Muscle of arm (tissue), 12 donors: Measurements from ENCODE around the gene TRPM4. TPM values are rescaled to one million over a fixed set of nuclear protein-coding genes. Genes with fewer than 3 reads are reported as not detected.
"Not testable (repeated sequence)": the region's sequence is repeated elsewhere in the genome, so short reads cannot be mapped to it uniquely, and the experiment has no call there.

Source experiments
- DNase-seq: peaks from one replicate; pipeline ENCODE4 v3.0.0-alpha.2; 2013
- polyA plus RNA-seq, 12 donors: library from polyadenylated mRNA; unstranded; fragments of 120-200 nt; gene quantifications; one replicate each; pipeline ENCODE4 v1.2.1, GENCODE V29; 2013; ENCODE audit not compliant: insufficient read length in 12 of 12

TRPM4 gene
- polyA plus RNA-seq, 12 donors = 21.5 to 51.8 (median 32.3) TPM; not detected in 1

GRCh38 chr19:49150106-49150943 lies 7.3 kb upstream of the TRPM4 start:
- peak; percentile 92 for DNase-seq

GRCh38 chr19:49150944-49151243 lies 6.7 kb upstream of the TRPM4 start:
- DNase-seq = no peak

DNA sequence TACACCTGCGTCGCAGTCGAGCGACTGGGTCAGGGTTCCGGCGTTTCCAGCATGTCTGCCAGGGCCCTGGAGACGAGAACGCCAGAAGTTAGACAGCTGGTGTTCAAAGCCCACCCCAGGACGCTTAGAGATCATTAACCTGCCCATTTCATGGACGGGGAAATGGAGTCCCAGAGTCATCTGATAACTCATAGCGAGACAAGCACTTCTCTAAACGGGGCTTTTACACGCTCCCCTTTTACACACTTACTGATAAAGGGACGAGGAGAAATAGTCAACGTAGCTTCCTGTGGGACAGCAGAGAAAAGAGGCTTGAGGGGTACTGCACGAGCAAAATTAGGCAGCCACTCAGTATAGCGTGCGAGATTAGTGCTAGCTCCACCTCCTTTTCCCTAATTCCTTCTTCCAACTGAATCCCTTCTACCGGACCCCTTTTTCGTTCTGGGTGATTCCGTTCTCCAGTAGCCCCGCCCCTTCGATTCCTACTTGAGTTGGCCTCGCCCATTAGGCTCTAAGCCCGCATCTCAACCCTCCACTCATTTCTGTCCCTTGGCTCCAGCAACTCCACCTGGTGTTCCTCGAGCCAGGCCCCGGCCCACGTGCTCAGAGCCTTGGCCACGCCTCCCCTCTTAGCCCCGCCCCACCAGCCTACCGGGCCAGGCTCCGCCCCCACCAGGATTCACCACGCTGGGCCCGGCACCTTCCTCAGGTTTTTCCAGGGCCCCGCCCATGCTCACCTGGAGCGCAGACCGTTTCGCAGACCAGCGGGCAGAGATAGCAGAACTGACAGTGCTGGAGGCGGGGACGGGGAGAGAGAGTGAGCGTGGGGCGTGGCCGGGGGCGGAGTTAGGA lies 6.1 kb upstream of the TRPM4 start:
- peak; percentile 50 for DNase-seq

DNA sequence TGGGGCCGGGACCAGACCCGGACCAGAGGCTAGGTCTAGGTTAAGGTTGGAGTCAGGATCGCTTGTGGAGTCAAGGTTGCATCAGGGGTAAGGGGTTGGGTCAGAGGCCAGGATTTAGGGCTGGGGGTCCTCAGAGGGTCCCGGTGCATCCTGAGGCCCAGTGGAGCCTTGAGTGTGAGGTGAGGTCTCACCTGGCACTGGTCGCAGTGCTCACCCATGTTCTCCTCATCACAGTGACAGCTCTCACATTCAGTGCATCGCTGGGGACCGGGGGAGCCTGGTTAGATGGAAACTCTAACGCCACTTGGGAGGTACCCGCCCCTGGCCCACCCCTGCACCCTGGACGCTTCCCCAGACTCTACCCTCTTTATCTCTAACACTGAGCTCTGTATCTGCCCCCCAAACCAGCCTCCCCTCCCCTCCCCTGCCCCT lies 5.5 kb upstream of the TRPM4 start:
- no peak for DNase-seq

DNA sequence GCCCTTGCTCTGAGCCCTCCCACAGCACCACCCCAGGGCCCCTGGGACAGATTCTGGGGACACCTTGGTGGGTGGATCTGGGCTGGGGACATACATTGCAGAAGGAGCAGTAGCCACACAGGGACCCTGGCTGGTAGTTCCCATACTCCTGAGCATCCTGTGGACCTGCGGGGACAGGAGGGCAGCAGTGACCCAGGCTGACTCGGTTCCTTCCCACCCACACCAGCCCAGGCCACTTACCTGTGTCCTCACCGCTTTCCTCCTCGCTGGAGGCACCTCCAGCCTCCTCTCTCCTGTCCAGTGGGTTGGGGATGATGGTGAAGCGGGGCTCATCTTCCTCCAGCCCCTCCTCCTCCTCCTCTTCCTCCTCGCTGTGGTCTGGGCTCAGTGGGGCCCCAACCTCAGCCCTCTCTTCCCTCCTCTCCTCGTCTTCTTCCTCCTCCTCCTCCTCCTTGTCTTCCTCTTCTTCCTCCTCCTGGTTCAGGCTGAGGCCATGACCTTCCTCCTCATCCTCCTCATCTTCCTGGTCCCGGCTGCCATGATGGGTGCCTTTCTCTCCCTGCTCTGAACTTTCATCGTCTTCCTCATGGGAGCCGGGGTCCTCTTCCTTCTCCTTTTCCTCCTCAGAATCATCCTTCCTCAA lies 4.3 kb upstream of the TRPM4 start:
- DNase-seq = no peak

DNA sequence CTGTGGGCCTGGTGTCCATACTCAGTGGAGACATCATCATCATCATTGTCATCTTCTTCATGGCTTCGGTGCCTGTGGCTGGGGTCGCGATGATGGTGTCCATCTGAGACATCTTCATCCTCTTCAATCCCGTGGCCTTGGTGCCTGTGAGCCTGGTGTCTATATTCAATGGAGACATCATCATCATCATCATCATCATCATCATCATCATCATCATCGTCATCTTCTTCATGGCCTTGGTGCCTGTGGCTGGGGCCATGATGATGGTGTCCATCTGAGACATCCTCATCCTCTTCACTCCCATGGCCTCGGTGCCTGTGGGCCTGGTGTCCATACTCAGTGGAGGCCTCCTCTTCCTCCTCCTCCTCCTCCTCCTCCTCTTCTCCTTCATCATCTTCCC lies 3.3 kb upstream of the TRPM4 start:
- no peak for DNase-seq

DNA sequence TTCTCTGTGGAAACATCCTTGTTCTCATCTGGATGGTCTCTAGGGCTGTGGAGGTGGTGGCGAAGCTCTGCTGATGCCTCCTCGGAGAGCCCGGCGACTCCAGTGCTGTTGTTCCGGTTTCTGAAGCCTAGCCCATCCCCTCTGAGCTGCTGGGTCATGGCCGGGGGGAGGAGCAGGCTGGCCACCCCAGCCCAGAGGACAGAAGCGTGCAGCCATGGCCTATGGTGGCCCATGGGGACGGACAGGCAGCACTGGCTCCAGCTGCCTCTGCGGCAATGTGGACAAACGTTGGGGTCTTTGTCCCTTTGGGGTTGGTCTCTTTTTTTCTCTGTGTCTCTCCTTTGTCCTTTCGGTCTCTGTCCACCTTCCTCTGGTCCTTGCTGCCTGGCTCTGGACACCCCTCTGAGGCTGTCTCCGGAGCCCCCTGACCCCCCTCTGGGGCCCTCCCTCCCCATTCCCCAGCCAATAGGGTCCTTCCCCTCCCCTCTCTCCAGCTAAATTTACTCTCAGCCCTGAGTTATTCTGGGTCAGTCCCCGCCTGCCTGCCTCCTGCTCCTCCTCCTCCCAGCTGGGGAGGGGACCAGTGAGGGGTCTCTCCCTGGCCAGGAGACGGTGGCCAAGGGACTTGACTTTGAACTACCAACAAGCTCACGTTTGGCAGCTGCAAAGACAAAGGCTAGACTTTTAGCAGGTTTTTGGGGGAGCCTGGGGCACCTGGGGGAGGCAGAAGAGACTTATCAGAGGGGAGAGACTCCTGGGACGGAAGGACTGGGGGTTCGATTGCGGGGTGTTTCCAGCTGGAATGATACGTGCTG lies 2.4 kb upstream of the TRPM4 start, which contains the start of gene HRC:
HRC (minus strand) TSS at position 392 of the 815 bp plus-strand sequence; CDS start at position 233, 159 bp downstream.
- peak; percentile 28 for DNase-seq

GRCh38 chr19:49155820-49156346 lies 1.7 kb upstream of the TRPM4 start:
- DNase-seq = peak; percentile 56

DNA sequence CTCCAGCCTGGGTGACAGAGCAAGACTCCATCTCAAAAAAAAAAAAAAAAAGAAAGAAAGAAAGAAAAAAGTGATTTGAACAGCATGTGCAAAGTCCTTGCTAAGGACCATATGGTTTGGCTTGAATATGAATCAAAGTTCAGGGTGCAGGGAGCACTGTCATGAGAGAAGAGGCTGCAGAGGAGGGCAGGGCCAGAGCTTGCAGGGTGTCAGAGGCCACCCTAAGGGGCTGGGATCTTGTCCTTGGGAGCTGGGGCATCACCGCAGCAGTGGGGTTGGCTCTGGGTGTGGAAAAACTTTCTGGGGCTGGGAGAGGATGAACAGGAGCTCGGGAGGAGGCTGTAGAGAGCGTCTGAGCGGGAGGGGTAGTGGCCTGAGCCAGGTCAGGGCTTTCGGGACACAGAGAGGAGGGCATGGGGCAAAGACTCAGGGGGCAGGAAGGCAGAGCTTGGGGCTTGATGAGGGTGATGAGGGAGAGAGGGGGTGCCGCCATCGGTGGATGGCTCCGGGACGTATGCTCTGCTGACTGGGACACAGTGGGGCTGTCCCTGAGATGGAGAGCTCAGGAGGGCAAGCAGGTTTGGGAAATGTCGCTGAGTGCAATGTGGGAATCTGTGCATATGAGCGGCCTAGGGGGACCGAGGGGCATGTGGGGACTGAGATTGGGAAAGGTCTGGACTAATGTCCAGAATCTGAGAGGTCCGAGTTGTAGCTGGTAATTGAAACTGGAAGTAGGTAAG lies 3.0 kb downstream of the TRPM4 start:
- DNase-seq = no peak

DNA sequence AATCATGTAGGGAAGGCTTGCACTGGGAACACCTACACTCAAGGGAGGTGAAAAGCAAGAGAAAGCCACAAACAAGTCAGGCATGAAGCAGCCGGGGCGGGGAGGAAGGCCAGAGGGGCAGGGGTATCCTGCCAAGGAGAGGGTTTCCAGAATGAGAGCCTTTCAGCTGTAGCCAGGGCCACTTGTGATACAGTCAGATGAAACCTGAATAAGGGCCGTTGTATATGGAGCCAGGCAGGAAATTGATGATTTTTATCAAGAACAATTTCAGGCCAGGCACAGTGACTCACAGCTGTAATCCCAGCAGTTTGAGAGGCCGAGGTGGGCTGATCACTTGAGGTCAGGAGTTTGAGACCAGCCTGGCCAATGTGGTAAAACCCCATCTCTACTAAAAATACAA lies 4.4 kb downstream of the TRPM4 start:
- DNase-seq = no peak

DNA sequence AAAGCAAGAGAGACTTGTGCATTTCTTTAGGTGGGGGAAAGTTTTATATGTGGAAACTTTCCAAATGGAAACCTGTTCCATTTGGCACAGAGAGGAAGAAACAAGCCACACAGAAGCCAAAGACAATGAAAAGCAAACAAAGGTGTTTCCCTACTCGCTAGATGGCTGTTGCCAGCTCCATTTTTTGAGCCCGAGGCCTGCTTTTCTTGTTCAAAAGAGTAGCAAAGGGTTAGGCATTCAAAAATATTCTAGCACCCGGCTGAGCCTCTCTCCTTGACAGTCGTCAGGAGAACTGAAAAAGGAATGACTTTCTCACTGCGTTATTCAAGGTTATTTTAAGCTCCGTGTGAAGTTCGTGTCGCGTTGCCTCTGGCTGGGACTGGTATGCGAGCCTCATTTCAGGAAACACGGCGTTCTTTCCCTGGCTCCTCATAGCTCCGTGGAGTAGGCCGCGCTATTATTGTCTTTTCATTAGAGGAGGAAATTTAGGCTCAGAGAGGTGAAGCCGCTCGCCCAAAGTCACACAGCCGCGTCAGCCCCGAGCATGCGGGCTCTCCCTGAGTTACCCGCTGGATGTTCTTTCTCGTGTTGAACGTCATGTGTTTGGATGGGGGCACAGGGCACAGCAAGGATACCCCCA lies 7.6 kb downstream of the TRPM4 start:
- DNase-seq = no peak

DNA sequence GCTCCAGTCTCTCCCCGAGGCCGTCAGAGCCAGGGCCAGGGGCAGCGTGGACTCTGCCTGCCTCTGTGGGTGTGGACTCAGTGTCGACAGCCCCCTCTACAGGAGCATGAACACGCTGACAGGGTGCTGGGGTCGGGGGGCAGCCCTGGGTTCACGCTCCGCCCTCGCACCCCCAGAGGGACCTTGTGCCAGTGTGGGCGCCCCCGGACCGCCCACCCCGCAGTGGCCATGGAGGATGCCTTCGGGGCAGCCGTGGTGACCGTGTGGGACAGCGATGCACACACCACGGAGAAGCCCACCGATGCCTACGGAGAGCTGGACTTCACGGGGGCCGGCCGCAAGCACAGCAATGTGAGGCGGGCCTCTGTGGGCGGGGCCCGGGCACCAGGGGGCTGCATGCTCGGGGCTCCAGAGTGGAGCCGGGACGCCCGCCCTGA lies 8.3 kb downstream of the TRPM4 start:
- DNase-seq = no peak

GRCh38 chr19:49167857-49168409 lies 10.3 kb downstream of the TRPM4 start:
- no peak for DNase-seq

DNA sequence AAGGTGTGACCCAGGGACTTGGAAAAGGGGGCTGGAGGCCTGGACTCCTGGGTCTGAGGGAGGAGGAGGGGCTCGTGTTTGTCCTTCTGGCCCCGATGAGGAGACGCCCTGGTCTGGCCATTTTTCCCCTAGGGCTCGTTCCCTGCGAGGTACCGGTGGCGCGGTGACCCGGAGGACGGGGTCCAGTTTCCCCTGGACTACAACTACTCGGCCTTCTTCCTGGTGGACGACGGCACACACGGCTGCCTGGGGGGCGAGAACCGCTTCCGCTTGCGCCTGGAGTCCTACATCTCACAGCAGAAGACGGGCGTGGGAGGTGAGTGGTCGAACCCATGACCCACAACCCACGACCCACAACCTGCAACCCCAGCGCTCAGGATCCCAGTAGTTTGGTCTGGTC lies 10.8 kb downstream of the TRPM4 start:
- no peak for DNase-seq

- no peak for DNase-seq
These were observed 15.6 kb downstream of the TRPM4 start for GRCh38 chr19:49173198-49173597.

DNA sequence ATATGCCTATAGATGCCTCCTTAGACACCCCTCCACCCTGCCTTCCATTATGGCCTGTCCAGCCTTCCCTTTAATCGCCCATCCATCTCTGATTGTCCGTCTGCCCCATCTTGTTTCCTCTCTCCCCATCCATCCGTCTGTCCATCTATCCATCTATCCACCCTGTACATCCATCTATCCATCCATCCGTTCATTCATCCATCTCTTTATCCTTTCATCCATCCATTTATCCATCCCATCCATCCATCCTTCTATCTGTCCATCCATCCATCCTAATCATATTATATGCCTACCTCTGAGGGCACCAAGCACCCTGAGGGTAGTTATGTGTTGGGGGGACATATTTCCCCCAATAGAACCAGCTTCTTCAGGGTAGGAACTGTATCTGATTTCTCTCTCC lies 23.1 kb downstream of the TRPM4 start:
- DNase-seq = no peak

DNA sequence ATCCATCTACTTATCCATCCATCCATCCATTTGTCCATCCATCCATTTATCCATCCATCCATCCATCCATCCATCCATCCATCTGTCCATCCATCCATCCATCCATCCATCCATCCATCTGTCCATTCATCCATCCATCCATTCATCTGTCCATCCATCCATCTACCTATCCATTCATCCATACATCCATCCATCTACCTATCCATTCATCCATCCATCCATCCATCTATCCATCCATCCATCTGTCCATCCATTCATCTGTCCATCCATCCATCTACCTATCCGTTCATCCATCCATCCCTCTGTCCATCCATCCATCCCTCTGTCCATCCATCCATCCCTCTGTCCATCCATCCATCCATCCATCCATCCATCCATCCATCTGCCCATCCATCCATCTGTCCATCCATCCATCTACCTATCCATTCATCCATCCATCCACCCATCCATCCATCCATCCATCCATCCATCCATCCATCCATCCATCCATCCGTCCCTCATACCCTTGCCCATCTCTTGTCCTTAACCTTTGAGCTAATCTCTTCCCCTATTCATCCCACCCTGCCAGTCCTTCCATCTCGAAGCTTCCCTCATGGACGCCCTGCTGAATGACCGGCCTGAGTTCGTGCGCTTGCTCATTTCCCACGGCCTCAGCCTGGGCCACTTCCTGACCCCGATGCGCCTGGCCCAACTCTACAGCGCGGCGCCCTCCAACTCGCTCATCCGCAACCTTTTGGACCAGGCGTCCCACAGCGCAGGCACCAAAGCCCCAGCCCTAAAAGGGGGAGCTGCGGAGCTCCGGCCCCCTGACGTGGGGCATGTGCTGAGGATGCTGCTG lies 24.6 kb downstream of the TRPM4 start:
- DNase-seq = not testable (repeated sequence)

GRCh38 chr19:49182848-49183375 lies 25.3 kb downstream of the TRPM4 start:
- no peak for DNase-seq
